GM19438 (cell line): ENCODE measurements around the gene EVA1A.
A peak's percentile ranks its signal among the peaks of the same experiment; 100 is the strongest.

ENCODE experiments used
- ATAC-seq: cut with Tn5 transposase; IDR thresholded peaks from one replicate; pipeline ENCODE4 v1.9.1; 2021; ENCODE audit warnings: low read depth; ENCODE audit not compliant: unreplicated experiment

Gene EVA1A, protein sequence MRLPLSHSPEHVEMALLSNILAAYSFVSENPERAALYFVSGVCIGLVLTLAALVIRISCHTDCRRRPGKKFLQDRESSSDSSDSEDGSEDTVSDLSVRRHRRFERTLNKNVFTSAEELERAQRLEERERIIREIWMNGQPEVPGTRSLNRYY

DNA sequence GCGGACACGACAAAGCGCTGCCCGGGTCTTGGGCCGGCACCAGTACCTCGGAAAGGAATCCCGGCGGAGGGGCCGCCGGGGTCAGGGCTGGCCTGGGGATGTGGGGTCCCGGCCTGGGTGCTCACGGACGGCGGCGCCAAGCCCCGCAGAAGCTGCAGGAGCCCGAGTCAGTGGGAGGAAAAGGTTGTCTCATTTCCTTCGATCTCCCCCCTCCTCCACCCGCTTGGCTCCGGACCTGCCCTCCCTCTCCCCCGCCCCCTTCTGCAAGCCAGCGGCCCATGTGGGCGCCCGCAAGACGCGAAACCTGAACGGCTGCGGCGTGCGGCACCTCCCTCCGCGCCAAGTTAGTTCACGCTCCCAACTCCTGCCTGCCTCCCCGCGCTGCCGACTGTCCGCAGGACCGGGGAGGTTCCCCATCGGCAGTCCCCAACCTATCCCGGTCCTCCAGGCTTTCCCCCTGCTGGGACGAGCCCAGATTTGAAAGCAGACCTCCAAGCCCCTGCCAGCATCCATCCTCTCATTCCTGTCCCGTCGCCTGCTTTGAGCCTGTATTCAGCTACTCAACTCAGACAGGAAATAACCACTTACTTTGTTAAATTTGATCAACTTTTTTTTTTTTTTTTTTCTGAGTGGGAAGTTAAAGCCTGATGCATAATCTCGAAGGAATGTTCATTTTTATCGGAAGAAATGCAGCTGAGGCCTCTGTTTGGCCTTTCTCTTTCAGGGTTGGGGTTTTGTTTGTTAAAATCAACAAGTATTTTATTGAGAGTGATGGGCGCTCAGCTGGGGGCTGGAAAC lies at the start of gene EVA1A:
Gene EVA1A, minus strand, starts transcription at position 172 of the 798 bp plus-strand sequence. CDS start 42,799 bp downstream, outside the sequence.
- ATAC-seq: no peak

DNA sequence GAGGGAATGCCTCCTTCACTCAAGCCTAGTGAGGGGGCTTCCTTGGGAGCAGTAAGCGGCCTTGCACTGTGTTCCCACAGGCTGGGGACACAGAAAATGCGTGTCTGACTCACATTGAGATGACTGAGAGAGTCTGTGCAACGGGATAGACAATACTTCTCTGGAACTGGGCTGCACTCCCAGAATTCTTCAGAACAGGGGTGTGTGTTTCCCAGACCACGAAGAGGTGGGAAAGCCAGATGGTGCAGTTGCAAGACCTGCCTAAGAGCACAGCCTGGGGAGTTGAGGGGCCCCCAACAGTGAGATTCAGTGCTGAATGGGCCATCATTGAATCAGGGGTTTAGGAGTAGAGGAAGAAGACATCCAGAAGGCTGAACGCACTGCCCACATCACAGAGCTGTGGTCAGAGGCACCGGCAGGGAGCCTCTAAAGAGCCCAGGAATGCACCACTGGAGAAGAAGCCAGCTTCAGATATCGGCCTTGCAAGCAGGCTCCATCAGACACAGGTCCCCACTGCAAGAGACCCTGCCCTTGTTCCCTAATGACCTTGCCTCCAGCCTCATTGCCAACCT lies 49.3 kb upstream of the EVA1A start:
- no peak for ATAC-seq

DNA sequence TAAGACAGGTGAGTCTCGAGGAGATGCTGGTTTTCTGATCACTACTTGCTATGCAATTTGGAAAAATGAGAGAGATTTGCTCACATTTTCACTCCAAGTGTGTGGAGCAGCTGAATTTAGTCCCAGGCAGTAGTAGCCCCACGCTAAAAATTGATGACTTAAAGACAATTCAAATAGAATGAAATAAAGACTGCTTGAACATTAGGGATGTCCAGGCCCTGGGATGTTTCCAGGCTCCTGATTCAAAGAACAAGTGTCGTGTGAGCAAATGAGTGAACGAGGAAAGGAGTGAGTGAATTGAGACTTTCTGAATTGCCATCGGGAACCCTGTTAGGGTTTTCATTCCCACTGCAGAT lies 48.6 kb upstream of the EVA1A start:
- ATAC-seq: no peak

DNA sequence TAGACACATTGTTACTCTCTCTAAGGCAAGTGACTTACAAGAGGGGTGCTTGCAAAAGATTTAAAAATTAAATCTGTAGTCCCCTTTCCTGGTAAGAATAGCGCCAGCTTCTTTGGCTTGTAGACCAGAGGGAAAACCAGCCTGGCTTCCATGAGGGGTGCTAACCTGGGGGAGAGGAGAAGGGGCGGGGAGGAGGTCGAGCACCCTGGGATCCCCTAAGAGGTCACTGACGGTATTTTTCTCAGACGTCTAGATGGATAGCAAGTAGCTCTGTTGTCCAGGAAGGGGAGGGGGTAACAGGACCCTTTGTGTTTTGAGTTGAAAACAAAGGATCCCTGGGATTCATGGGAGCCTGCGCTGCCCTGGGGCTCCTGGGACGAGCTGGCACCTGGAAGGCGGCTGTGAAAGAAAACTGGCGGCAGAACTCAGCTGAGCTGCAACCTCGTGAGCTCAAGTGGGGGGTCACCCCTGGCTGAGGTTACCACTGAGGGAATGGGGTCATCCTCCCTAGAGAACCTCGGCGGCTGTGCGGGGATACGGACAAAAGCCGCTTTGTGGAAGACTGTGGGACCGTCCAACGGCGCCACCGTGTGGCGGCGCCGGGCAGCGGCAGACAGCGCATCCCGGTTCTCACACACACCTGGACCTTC lies 48.1 kb upstream of the EVA1A start:
- ATAC-seq: peak; percentile 79

DNA sequence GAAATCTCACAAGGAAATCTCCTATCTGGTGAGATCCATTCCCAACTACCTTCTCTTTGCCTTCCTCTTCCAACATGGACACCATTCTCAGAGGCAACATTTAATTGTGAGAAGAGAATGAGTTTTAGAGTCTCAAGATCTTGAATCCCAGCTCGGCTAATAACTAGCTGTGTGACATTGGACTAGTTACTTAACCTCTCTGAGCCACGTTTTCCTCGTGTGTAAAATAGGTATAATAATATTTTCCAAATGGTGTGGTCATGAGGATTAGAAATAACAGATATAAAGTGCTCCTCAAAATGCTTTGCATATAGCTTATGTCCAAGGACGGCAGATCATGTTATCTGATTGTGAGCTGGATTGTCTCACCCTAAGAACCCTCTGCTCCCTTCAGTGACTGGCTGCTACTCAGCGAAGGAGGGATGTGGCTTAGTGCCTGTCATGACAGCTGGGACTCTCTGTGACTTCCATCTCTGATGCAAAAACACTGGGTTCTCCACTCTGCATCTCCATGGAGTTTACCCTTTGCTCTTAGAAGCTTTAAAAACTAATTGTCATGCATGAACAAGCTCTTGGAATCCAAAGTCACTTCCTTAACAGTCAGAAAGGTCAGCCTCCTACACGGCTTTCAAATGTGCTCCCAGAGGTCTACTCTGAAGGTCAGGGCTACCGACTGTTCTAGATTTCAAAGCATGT lies 47.4 kb upstream of the EVA1A start:
- ATAC-seq: no peak

DNA sequence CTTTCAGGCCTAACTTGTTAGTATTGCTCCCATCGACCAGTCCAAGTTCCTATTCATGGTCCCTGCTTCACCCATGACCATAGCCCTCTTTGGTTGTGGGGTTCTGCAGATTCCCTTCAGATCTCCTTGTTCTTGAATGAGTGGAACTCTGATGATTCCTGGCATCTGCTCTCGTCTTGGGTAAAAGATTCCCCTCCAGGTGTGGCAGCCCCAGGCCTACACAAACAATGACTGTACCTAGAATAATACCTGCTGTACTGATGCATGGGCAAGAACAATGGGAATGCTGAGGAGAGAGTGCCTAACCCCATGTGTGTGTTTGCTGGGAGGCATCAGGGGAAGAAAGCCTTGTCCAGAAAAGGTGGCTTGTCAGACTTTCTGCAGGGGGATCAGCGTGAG lies 46.7 kb upstream of the EVA1A start:
- no peak for ATAC-seq

DNA sequence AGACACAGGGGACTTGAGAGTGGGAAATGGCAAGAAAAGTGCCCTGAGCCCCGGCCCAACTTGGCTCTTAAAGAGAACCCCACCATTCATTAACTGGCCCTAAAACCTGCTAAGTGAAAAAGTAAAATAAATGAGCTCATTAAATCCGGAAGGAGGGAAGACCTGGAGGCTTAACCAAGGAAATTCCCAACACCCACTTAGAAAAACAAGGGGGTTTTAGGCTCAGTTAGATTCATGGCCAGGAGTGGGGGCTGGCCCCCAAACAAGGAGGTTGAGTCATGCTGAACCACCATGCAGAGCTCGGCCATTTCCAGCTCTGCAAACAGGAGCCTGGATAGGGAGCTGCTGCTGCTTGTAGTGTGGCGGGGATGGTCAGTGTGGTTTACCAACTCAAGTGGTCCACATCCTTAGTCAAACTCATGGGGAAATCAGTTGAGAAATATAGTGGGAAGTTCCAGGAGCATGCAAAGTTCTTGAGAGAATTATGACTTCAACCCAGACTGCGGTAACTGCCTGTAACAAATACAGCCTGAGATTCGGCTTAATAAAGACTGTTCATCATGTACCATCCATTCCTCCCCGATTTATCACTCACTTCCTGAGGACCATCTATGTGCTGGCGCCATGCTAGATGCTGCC lies 46.1 kb upstream of the EVA1A start:
- no peak for ATAC-seq

DNA sequence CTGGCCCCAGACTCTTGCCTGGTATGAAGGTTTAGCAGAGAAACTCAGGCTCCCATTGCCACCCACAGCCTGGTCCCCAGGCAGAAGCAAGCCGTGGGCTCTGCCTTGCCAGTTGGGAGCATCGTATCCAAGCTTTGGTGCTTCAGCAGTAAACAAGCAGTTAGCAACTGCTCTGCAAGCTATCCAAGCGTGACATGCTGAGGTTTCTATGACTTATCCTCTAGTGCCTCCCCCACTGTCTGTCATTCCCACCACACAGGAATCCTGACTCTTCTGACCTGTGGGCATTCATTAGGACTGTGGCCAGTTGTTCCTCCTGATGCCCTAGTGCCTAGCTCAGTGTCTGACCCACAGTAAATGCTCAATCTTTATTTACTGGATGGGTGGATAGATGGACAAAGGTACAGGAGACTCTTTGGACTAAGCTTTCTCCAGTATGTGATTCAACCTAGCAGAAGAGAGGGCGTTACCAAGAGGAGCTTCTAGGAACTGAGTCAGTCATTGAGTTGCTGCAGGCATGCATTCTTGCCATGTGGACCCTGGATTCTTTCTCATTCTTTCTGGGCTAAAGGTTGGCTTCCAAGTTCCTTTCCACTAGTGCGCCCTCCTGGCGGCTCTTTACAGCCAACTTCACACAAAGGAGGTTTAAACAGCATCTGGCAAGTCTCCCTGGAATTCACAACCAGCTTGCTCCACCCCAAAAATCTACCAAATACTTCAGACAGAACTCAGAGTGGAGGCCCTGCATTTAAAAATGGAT lies 45.2 kb upstream of the EVA1A start:
- ATAC-seq: no peak

DNA sequence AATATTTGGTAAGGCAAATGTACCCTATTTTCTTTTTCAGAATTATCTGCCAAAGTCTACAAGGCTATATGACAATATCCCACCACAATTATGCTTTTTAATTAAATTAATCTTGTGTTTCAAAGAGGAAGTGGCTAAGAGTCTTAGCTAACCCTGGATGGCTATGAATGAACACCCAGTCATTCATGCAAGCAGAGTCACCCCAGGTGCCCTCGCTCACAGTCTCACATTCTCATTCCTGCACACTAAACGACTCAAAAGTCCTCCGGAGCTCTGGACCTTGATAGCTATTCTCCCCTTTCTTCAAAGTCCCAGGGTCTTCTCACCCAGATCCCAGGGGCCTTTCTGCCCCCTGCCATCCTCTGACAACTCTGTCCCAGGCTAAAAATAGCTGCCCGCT lies 43.7 kb upstream of the EVA1A start:
- no peak for ATAC-seq

DNA sequence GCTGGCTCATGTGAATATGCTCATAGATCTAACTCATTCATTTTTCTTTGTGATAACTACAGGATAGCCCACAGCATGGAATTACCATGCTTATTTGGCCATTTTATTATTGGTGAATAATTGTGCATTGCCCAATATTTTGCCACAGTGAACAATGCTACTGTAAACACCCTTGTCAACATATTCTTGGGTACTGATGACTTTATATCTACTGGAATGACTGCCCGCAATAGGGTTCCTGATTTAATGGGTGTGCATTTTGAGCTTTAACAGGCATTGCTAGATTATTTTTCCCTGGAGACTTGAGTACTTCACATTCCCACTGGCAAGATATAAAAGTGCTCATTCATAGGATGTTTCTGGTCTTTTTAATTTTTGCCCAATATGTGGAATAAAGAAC lies 42.7 kb upstream of the EVA1A start:
- ATAC-seq: no peak

DNA sequence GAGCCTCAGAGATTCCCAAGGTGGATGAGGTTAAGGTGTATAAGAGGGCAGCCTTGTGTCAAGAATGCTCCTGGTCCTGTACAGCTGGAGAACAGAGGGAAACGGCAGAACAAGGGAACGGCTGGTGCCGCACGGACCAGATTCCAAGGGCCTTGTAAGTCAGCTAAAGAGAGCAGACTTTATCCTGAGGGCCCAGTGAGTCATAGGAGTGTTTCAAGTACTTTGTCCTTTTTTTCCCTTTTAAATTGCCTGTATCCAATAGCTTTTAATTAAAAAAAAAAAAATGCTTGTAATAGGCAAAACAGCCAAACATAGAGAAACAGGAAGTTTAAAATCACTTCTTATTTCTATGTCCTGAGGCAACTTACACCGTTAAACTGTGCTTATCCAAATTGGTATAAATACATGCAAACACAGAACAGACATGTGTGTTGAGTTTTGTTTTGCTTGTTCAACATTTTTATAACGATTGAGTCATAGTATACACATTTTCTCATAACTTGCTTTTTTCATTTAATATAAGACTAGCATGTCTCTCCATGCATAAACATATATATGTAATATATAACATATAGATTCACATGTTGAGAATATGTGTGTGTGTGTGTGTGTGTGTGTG lies 42.1 kb upstream of the EVA1A start:
- ATAC-seq: no peak

DNA sequence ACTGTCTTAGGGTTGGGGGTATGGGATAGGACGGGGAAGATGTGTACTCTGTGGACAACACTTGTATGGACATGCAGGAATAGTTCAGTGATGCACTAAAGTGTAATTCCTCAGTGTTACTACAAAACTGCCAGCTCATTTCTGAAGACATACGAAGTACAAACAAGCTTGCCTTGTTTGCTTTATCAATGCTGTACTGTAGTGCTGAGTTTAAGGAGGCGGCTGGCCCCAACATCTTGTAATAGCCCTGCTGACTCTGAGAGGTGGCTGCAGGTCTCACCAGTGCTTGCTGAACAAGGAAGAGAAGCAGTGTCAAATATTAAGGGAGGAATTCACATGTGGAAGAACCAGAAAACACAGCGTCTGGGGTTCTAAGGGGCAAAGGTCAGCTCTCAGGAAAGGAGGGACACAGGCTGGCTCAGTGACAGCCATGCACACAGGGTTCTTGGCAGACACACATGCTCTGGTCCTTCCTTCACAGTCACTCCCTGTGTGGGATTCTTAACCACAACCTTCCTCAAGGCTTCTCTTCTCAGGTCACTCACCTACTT lies 39.8 kb upstream of the EVA1A start:
- ATAC-seq: no peak

DNA sequence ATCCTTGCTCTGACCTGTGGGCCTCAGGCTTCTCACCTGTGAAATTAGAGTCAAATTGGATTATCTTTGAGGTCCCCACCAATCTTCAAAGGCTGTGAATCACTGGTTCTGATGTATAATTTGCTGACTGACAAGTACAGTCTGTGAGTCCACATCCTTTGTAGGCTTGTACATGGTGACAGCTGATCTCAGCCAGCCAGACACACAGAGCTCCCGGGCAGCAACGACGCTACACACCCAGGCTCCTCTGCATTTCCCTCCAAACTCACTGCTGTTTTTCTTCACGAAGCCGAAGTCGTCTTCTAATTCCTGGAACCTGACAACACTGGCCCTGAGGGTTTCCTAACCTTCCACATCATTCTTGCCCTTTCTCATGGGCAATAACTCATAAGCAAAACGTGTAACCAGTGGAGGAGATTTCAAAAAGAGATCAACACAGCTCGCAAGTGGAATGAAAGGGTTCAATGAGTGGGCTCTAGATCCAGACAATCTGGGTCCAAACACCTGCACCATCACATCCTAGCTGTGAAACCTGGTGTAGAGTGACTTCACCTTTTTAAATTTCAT lies 37.9 kb upstream of the EVA1A start:
- ATAC-seq: no peak

DNA sequence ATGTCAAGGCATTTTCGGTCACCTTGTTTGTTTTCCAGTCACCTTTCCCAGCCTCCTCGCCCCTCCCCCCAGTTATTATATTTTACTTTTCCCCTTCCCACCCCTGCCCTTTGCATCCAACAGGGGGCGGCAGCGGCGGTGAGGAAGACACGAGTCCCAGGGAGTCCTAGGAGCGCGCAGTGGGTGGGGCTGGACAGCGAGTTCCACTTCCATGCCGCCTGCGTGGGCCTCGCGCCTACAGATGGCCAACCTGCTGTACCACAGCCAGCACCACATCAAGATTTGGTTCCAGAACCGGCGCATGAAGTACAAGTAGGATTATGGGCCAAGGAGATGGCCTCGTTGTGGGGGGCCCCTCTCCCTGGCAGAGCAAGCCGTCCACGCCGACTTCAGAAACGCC lies 37.2 kb upstream of the EVA1A start:
- no peak for ATAC-seq

DNA sequence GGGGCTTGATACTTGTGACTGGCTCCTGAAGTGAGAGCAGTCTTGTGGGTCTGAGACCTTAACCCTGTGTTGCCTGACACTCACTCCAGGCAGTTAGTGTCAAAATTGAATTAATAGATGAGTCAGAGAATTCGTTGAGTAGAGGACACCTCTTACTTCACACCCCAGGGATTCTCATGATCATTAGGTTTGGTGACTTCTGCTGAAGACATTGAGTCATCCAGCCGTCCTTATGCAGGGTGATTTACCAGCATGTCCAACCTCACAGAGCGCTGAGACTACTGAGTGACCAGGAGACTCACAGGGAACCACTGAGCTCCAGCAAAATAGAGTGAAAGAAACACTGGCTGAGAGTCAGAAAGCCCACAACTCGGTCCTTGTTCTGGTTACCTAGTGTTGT lies 36.0 kb upstream of the EVA1A start:
- no peak for ATAC-seq

DNA sequence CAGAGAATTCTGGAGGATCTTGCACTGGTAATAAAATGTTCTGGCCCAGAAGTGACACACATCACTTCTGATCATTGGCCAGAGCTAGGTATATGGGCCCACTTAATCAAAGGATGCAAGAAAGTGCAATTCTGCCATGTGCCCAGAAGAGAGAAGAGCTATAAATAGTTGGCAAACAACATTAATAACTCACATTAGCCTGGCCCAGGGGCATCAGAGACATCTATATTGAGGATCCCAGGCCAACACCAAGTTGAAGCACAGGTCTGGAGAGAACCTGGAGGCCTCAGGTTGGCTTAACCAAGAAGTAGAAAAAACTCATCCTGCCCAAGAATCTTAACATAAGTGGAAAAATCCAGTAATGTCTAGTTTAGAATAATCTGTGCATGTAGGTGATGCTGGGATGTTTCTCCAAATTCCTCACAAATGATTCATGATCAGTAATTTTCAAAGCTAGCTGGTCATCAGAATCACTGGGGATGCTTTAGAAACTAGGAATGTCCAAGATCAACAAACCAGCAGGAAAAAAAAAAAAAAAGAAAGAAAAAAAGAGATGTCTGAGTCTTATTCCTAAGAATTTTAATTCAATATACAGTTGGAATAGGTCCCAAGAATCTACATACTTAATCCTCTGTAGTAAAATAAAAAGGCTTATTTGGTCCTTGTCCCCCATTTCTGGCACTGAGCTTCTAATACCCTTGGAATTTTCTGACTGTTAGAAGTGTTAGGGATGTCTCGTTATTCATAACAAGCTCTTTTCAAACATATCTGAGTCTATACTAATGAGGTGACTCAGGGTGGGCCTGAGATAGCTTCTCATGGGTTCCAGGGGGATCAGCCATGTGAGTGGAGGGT lies 35.0 kb upstream of the EVA1A start:
- ATAC-seq: no peak

DNA sequence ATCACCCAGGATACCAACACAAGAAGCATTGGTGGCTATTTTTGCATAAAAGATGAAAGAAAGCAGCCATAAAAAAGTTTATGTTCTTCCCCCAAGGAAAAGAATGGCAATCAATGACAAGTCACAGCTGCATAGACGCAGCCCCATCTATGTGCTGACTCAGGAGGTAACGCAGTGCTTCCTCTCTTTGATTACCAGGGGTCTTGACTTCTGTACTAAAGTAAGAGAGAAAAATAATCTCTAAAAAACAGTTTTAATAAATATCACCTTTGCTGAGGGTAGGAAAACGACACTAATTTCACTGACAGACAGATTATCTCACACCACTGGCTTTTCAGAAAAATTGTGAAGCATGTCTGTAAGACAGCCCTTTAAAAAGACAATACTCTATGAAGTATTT lies 33.9 kb upstream of the EVA1A start:
- no peak for ATAC-seq

DNA sequence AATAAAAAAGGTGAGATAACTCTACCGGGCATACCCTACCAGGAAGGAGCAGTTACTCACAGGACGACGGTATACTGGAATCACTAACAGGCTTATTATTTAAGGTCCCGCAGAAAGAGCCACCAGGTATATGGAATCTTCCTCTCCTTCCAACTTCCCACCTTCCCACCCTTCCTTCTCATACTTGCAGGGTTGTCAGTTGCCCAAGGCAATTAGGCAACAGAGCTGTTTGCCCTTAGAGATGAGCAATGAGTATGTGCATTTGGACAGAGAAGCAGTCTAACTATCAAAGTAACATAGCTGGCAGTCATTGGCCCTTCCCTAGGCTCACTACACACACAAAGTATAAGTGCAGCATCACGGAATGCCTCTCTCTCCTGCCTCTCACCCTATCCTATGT lies 32.1 kb upstream of the EVA1A start:
- no peak for ATAC-seq
